ENCODE measurements around the gene FAM236D.
"Not testable (repeated sequence)": the region's sequence is repeated elsewhere in the genome, so short reads cannot be mapped to it uniquely, and the experiment has no call there.

Gene FAM236D

DNA sequence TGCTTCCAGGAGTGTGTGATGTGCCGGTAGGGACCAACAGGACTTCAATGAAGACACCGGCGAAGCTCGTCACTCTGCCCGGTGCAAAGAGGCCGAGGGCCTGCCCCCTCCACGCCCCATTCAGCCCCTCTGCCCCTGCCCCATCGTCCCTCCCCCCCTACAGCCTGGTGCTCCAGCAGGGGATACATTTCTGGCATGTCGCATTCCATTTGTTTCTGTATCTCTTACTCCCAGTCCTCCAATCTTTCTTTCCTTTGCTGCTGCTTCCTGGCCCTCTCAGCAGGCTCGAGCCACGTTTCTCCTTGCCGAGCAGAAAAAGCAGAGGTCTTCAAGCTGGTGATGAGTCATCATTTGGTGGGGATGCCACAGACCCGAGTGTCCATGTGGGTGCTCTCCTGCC, at the start of gene FAM236D:
FAM236D (minus strand) TSS at position 101 of the 400 bp plus-strand sequence; CDS start at position 1, 100 bp downstream.
- DNase-seq = not testable (repeated sequence)

DNA sequence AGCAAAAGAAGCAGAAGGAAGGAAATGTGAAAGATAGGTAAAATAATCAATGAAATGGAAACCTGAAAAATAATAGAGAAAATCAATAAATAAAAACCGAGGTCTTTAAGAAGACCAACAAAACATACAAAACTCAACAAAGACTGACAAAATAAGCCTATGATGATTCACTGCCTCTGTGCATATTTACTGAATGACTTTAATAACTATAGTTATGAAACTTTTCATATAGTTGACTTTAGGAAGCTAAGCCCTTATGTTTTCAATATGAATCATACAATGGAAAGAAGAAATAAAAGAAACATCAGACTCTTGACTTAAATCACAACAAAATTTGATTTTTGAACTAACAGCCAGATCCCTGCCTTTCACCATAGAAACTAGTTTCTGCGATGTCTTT, 29.5 kb upstream of the FAM236D start:
- DNase-seq = not testable (repeated sequence)

- DNase-seq = not testable (repeated sequence)
Measured at GRCh38 chrX:72830701-72831100, 22.7 kb upstream of the FAM236D start.

DNA sequence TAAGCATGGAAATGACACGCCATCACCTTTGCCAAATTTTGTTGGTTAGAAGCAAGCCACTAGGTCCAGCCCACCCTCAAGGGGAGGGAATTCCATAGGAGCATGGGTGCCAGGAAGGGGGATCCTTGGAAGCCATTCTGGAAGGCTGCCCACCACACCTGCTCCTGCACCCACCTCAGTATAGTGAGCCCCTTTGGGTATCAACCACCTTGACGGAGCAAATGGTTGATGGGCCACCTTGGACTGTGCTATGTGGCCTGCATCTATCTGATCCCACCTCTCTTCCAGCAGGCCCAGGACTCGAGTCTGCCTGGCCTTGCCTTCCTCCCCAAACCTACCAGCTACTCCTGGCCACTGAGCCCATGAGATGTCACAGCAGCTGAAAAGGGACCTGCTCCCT, 17.6 kb downstream of the FAM236D start:
- DNase-seq = not testable (repeated sequence)

DNA sequence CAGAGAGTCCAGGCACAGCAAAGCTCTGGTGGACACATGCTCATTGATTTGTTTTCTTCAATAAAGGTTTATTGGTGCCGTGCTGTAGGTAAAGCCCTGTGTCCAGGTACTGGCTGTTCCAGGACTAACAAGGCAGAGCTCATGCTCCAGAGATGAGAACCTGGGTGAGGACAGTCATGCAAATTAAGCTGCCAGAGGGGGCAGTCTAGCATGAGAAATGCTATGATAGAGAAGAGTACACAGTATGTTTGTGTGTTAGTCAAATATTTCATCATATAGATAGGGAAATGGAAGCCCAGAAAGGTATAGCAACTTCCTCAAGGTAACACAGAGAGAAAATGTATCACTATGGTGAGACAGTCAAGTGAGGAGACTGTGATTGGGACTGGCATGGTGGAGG, 19.9 kb downstream of the FAM236D start:
- not testable (repeated sequence) for DNase-seq

- DNase-seq = not testable (repeated sequence)
Measured at GRCh38 chrX:72783964-72784363, 24.0 kb downstream of the FAM236D start.

- DNase-seq = not testable (repeated sequence)
Measured at GRCh38 chrX:72783365-72783936, 24.6 kb downstream of the FAM236D start.

- DNase-seq = not testable (repeated sequence)
Measured at GRCh38 chrX:72782560-72782959, 25.4 kb downstream of the FAM236D start, which contains the start of gene FAM236B. FAM236B (minus strand) TSS chrX:72782660; CDS start chrX:72782560, 100 bp downstream.

GRCh38 chrX:72778146-72778545, 29.9 kb downstream of the FAM236D start:
- DNase-seq = not testable (repeated sequence)

DNA sequence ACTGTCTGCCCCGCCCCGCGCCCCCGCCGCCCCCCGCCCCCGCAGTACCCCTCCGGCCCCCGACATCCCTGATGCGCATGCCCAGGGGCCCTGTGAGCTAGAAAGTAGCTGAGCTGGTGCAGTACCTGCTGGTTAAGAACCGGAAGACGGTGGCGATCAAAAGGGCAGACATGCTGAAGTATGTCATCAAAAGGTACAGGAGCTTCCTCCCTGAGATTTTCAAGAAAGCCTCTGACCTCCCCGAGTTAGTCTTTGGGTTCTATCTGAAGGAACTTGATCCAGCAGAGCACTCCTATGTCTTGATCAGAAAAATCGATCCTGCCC, 30.6 kb downstream of the FAM236D start:
- not testable (repeated sequence) for DNase-seq

- not testable (repeated sequence) for DNase-seq
Measured at GRCh38 chrX:72776653-72777466, 31.1 kb downstream of the FAM236D start, which contains the start of gene DMRTC1B. DMRTC1B (plus strand) TSS chrX:72776890; CDS start chrX:72845136, 68,246 bp downstream.

- DNase-seq = not testable (repeated sequence)
Measured at GRCh38 chrX:72760454-72760853, 47.6 kb downstream of the FAM236D start.

All from T1000 (cell line).